Erythroblast (primary cell): Measurements from ENCODE around the gene COL4A2.

Experiments used
- GATA1 ChIP-seq: IDR thresholded peaks from 2 replicates; pipeline ENCODE4 v1.6.1; 2011; ENCODE audit warnings: low read depth, mild to moderate bottlenecking, control low read depth, low read length, moderate library complexity
- POLR2A ChIP-seq: IDR thresholded peaks from 2 replicates; pipeline ENCODE4 v1.6.1; 2011; ENCODE audit warnings: mild to moderate bottlenecking, low read length

GRCh38 chr13:110353339-110353977 lies 46.4 kb downstream of the COL4A2 start:
- TF ChIP-seq POLR2A (no peak), GATA1 (no peak)
